KBM-7 (cell line): ENCODE measurements around the gene PHF12.
"Not testable (repeated sequence)": the region's sequence is repeated elsewhere in the genome, so short reads cannot be mapped to it uniquely, and the experiment has no call there.

Experiments
- DNase-seq: peaks from one replicate; pipeline ENCODE4 v3.0.0-alpha.2; 2015
- in situ Hi-C: fragments of 300-500 bp; cut with MboI; formaldehyde crosslinking; loops from 2 replicates; pipeline ENCODE4 v1.14.3; 2020; ENCODE audit warnings: low sequenced_read_pairs, low pct_unique_long_range_greater_than_20kb, mixed read lengths

The PHF12 gene

DNA sequence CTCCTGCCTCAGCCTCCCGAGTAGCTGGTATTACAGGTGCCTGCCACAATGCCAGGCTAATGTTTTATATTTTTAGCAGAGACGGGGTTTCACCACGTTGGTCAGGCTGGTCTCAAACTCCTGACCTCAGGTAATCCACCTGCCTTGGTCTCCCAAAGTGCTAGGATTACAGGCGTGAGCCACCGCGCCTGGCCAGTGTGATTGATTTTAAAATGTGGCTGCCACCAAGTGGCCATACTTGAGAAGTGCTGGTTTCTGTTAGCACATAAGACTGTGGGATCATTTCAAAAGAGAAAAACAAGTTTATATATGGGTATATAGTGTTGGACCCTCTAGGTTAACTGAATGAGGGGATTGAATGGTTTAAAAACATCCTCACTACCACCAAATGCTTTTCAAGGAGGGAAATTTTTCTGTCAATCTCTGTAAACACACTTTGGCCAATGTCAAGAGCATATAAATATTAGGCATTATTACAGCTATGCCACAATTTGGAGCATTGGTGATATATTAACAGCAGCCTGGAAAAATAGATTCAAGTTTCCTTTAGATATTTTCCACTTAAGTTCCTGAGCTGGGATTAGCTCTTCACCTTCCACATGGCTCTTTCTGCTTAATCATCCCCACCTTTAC lies 34.9 kb downstream of the PHF12 start:
- in situ Hi-C loops: no loop called here
- DNase-seq: peak; percentile 51

DNA sequence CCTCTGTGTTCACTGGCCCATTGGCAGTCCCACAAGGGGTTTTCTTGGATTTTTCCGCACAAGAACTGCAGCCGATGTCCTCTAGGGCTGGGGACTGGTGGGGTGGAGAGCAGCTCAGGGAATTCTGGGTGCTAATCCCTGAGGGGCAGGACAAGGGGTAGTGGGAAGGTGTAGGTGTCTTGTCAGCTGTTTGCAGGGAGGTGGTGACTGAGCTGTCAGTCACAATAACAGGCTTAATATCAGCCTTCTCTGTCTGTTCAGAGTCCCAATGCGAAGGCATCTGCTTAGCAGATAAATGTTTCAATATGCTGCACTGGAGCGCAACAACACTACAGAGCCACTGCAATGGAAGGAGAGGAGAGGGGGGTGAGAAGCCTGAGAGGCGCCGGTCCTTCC lies 38.4 kb downstream of the PHF12 start:
- in situ Hi-C loops: no loop called here
- no peak for DNase-seq

DNA sequence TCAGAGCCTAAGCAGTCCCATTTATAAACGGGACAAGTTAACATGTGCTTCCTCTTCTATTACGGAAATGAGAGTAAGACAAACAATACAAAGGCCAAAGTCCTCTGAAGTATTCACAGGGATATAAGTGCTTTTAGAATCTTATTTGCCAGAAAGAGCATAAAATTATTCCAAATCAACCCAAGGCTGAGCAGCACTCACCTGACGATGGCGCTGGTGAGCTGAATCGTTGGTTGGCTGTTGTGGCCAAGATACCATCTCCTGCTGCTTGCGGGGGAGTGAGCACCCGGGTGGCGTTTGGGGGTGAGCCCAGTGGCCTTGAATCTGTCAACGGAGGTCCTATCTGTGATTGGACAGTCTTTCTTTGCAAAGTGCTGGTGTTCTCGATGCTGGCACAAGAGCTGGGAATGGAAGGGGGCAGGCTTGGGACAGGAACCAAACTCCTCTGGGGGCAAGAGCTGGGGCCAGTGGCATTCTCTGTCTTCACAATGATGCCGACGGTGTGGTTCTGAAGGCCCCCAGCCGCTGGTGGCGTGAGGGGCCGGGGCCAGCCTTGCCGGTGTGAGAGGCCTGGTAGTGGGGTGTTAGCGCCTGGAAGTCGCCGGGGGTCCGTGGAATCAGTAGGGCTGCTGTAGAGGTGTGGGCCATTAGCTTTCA lies 38.9 kb downstream of the PHF12 start:
- in situ Hi-C loops: no loop called here
- DNase-seq: peak; percentile 49

DNA sequence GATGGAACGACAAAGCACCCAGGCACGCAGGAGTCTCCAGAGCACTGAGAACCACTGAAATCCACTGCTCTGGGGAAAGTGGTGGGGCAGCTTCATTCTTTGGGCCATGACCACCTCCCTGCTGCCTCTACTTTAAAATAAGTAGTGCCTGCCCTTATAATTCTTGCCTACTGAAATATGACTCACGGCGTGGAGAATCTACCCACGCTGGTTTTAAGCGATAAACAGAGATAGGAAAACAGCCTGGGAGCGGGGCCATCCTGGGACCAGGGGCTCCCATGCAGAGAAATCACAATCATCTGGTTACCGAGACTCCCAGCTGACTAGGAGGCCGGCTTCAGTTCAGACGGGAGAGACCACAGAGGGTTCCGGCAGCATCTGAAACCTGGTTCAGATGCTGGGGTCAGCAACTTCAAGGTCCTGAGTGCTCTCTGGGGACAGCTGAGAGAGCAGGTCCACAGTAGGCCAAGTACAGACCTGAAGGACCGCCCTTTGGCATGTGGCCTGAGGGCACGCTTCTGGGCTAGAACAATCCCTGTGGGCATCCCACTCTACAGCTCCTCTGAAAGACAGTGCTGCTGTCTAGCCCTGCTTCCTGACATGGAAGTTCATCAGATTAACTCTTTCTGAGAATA lies 39.8 kb downstream of the PHF12 start:
- DNase-seq: no peak
- in situ Hi-C loops: no loop called here

DNA sequence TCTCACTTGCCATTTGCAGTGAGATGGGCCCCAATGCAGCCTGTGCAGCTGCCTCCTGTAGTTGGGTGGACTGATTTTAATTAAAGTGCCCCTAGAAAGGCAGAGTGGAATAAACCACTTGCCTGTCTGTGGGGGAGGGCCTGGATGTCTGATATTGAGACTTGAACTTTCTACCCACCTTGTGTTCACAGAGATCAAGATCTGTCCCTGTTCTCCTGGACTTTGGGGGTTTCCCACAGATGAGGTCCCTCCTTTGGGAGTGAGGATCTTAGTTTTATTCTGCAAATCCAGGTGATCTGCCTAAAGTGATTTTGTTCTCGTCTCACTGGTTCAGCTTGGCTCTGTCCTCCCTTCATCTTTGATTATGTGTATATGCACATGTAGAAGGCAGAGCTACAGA lies 40.8 kb downstream of the PHF12 start:
- no peak for DNase-seq
- in situ Hi-C loops: no loop called here

DNA sequence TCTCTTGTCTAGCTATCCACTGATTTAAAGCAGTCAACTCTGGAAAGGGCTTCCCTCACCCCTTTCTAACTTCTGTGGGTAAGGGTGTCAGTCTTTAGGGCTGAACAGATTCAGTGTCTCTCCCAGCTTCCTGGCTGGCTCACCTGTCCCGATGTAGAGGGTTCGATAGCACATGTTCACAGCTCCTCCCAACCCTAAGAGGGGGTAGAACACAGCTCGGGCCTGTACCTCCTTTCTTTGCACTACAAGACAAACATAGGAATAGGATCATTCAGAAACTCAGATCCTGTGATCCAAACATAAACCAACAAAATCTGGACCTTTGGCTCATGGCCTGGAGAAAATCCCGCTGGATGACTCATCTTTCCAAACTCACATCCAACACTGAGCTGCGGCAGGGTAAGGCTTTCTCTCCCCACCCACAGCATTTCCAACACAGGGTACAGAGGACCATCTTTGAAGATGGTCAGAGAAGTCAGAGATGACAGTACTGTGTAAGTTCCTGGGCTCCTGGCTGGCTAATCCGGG lies 42.6 kb downstream of the PHF12 start:
- no peak for DNase-seq
- in situ Hi-C loops: no loop called here

DNA sequence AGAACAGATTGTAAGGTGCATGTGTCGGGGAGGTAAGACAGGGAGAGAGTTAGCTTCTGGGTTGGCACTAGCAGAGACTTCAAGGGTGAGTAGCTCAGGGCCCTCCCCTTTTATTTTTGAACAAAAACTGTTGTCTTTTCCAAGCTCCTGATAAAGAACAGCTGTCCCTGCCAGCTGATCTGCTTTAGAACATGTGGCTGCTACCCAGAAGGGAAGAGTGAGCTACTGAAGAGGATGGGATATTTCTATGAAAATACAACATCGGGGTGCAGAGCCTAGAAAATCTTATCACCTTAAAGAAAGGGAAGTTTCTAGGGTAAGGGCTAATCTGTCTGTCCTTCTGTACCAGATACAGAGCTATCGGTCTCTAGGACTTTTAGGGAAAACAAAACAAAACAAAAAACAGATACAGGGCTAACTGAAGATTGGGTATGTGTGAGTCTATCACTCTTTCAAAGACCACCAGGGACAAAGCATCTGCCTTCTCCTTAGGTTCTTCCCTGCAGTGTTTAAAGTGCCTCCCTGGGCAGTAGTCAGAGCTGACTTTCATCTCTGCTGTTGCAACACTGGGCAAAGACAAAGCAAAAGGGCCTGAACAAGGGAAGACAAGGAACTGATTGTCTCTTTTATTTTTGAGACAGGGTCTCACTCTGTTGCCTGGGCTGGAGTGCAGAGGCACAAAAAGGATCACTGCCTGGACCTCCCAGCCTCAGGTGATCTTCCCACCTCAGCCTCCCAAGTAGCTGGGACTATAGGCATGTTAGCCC lies 43.4 kb downstream of the PHF12 start:
- in situ Hi-C loops: no loop called here

DNA sequence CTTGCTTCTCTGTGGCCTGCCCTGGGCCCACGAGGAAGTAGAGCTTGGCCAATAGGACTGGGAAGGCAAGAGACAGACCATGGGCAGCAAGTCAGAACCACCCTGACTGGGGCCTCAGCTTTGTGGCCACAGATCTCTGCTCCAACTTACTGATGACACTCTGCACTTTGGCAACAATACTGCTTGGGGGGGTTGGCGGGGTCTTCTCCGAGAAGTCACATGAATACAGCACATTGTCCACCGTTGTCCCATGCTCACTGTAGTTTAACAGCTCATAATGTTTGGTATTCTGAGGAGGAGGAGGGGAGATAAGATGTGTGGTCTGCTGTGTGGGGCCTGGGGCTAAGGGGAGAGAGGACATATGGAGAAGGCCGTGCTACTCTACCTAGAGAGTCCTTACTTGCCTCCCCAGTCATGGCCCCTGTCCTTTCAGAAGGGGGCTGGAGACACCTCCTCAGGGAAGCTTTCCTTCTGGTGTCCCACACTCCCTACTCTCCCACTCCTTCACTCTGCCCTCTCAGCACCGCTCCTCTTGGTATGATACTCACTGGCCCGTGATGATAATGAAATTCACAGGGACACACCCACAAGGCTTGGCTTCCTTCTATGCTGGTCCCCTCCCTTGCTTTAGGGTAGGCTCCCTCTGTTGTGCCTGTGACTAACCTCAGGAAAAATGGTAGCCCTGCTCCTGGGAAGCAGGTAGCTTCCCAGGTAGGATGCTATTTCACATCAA lies 44.4 kb downstream of the PHF12 start:
- in situ Hi-C loops: no loop called here

More for the DNA sequence above, 43.4 kb downstream of the PHF12 start:
- no peak for DNase-seq

DNA sequence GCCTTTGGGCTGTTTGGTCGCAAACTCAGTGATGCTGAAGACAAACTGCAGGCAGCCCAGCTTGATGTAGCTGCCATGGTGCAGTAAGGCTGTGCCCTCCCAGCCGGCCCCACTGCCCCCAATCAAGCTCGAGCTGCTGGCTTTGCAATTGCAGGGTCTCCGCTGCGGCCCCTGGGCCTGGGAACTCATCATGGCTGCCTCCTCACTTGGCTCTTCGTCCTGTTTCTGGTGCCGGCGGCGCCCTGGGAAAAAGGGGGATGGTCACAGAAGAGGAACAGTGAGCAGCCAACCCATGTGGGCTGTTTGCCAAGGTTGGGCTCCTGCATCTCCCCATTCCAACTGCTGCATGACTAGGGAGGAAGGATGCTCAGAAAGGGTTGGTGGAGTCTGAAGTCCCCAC lies 45.0 kb downstream of the PHF12 start:
- no peak for DNase-seq
- in situ Hi-C loops: no loop called here

More for the DNA sequence above, 44.4 kb downstream of the PHF12 start:
- DNase-seq: no peak

DNA sequence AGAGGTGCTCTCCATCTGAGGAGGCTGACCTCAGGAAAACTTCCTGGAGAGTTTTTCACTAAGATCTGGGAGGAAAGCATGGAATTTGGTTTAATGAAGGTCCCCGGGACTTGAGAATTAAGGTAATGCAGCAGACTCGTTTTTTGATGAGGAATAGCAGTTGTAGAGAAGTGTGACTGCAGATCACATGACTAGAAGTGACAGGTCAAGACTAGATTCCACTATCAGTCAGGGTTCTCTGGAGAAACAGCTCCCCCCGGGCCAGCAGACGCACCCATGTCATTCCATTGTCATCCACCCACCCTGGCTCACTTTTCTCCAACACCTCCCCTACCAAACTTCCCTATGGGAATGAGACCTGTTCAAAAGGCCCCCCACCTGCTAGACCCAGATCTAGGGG lies 46.5 kb downstream of the PHF12 start:
- no peak for DNase-seq

DNA sequence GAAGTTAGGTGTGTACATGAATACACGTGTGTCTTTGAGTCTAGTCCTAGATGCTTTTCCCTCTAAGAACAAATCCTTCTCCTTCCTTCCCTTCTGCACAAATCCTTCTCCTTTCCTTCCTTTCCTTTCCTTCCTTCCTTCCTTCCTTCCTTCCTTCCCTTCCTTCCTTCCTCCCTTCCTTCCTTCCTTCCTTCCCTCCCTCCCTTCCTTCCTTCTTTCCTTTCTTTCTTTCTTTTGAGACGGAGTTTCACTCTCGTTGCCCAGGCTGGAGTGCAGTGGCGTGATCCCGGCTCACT lies 47.8 kb downstream of the PHF12 start:
- DNase-seq, in situ Hi-C loops: not testable (repeated sequence)

More for the DNA sequence above, 46.5 kb downstream of the PHF12 start:
- in situ Hi-C loops: no loop called here

DNA sequence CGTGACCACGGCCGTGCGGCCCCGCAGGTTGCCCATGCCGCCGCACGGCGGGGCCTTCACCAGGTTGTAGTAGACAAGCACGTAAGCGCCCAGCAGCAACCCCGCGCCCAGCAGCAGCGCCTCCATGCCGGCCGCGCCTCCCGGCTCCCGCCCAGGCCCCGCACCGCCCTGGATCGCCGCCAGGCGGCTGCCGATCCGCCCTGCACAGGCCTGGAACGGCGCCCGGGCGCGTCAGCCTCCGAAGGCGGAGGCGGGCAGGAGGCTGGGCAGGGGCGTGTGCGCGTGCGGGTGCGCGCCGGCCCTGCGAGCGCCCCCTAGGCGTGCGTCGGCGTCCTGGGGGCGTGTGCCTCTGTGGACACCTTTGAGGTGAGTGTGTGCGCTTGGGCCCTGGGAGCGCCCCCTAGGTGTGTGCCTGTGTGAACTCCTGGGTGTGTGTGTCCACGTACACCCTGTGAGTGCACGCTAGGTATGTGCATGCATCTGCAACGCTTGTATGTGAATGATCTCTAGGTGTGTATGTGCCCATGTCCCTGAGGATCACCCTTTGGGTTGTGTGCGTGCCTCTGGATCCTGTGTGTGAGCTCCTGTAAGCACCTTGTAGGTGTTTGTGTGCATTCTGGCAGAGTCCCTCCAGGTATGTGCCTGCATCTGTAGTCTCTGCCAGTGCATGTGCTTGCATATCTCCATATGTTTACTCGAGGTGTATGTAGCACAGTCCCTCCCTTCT lies 48.3 kb downstream of the PHF12 start, which contains the start of gene DHRS13:
Gene DHRS13 (minus strand): TSS at position 261 of the 727 bp plus-strand sequence. CDS start 135 bp downstream, at position 126.
- DNase-seq: peak; percentile 98
- in situ Hi-C loops: no loop called here

DNA sequence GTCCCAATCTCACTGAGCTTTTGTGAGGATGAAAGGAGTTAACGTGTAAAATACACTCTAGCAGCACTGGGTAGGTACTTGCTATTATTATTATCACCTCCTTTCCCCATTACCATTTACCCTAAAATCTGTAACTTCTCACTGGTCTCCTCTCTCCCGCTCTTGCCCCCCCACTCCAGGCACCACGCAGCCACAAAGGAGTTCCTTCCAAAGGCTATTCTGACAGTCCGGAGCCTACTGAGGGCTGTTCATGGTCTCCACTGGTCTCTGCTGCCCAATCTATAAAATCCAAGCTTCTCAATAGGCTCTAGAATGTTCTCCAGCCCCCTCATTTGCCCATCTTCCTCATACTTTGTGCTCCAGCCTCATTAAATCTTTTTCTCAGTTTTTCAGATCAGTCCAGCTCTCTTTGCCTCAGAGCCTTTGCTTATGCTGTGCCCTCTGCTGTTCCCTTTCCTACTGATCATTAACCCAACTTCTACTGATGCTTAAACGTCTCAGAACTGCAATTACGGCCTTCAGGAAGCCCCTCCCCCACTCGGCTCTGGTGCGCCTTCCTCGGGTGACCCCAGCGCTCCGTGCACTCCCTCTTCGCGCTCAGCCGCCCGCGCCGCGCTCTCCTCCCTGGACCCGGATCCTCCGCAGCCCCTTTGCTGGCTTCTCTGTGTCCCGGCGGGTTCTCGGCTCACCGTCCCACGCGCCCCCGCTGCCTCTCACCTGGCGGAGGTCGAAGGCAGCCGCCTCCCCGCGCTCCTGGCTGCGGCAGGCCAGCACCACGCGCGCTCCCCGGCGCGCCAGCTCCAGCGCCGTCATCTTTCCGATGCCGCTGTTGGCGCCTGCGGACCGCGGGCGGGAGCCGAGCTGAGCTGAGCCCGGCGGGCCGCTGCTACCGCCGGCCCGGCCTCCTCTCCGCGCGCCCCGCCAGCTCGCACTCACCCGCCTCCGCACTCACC lies 49.2 kb downstream of the PHF12 start:
- peak; percentile 68 for DNase-seq
- in situ Hi-C loops: no loop called here

DNA sequence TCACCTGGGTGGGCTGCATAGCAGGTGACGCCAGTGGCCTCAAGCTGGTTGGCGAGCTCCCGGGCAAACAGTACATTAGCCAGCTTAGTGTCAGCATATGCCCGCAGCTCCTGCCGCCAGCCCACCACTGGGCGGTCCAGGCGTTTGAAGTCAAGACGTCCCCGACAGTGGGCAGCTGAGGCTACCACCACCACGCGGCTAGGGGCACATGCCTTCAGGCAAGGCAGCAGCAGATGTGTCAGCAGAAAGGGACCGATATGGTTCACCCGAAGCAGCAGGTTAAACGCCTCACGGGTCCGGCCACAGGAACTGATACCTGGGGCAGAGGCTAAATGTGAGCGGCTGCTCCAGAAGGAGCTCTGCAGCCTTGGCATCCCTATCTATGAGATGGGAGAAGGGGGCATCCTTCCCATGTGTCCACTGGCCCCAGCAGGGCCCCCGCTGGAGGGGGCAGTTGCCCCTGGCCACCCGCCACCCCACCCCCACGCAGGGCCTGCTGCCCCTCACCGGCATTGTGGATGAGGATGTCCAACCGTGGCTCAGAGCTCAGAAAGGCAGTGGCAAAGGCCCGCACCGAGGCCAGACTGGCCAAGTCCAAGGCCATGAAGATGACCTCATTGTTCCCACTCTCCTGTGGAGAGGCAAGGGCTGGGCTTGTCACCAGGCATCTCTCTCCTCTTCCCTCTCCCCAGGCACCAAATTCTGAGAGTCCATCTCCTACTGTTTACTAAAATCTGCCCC lies 50.2 kb downstream of the PHF12 start:
- no peak for DNase-seq
- in situ Hi-C loops: no loop called here

DNA sequence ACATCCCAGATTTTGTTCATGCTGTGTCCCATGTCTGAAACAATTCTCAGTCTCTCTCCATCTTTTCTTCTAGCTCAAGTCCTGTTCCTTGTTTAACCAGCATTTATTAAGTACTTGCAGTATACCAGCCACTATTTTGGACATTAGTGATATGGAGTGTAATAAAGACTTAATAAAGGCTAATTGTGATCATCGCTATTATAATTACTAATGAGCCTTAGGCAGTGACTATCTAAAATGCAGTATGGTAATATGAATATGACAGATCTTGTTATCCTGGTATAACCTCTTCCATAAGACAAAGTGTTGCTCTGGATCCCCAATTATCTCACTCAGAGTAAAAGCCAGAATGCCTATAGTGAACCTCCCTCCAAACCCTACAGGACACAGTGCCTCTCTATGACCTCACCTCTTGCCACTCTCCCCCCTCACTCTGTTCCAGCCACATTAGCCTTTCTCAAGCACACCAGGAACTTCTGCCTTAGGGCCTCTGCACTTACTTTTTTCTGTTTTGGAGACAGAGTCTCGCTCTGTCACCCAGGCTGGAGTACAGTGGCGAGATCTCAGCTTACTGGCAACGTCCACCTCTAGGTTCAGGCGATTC lies 52.0 kb downstream of the PHF12 start:
- DNase-seq: no peak
- in situ Hi-C loops: no loop called here

DNA sequence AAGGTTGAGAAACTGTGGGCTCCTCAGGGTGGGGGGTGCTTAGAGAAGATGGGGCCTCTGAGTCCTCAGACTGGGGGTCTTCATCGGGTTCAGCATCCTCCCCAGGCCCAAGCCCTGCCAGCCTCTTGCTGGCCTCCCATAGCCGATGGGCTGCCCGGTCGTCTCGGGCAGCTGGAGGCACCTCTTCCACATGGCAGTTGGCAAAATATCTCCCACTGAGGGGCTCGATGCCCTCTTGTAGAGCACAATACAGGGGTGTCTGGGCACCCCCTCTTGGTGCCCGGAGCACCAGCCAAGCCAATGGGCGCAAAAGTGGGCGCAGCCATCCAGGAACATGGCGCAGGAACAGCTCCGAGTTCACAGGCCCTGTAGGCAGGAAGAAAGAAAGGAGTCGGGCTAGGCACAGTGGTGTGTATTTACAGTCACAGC lies 52.8 kb downstream of the PHF12 start:
- no peak for DNase-seq
- in situ Hi-C loops: no loop called here
